ENCODE results near the gene SMC1B. TPM values are rescaled to one million over a fixed set of nuclear protein-coding genes. Genes with fewer than 3 reads are reported as not detected.

Gene SMC1B
- total RNA-seq, 2 experiments from 2014 or later: 1.8 TPM

GRCh38 chr22:45435544-45436139 lies 22.2 kb upstream of the SMC1B start:
- DNase-seq (peak; percentile 85), ATAC-seq (peak; percentile 94)
- Mint-ChIP-seq H3K27ac (no peak overlapping the region), H3K4me3 (no peak overlapping the region), H3K9me3 (no peaks in the 10 kb centered on the region), H3K27me3 (no peaks in the 10 kb centered on the region), H3K4me1 (ENCODE audit: low read depth) (peaks cover 10% of the 10 kb centered on the region), H3K36me3 (ENCODE audit: low read depth) (no peaks in the 10 kb centered on the region)
- ChIA-PET POLR2A (no interaction called here), CTCF (interaction anchor here (1.1 kb wide), 1 partner anchor 138 kb away, joined by 3 read pairs; no protein-coding TSS in a partner anchor)
- TF ChIP-seq CTCF (IDR thresholded peaks at IDR 0.05): peak; percentile 92
- intact Hi-C loops (cut with micrococcal nuclease): loop anchor here (2.0 kb wide), 1 partner anchor 167 kb away; no protein-coding TSS in a partner anchor

- no peak for TF ChIP-seq CTCF (IDR thresholded peaks at IDR 0.05)
- Mint-ChIP-seq H3K27me3 (no peaks in the 10 kb centered on the region), H3K9me3 (no peaks in the 10 kb centered on the region), H3K27ac (no peak overlapping the region), H3K4me1 (ENCODE audit: low read depth) (peaks cover 7% of the 10 kb centered on the region), H3K4me3 (no peak overlapping the region), H3K36me3 (ENCODE audit: low read depth) (no peaks in the 10 kb centered on the region)
- POLR2A ChIA-PET: interaction anchor here (0.6 to 0.7 kb wide), 2 partner anchors 166 to 182 kb away, joined by 3 to 4 read pairs; no protein-coding TSS in a partner anchor
- intact Hi-C loops (cut with micrococcal nuclease): loop anchor here (2.0 kb wide), 1 partner anchor 166 kb away; no protein-coding TSS in a partner anchor
- CTCF ChIA-PET: no interaction called here
- ATAC-seq (no peak), DNase-seq (no peak)
These were observed 21.6 kb upstream of the SMC1B start for GRCh38 chr22:45434981-45435380.

GRCh38 chr22:45430871-45431270 lies 17.5 kb upstream of the SMC1B start:
- CTCF ChIA-PET: no interaction called here
- no peak for TF ChIP-seq CTCF (IDR thresholded peaks at IDR 0.05)
- Mint-ChIP-seq H3K4me1 (ENCODE audit: low read depth) (peaks cover 7% of the 10 kb centered on the region), H3K4me3 (no peak overlapping the region), H3K27me3 (no peaks in the 10 kb centered on the region), H3K9me3 (no peaks in the 10 kb centered on the region), H3K36me3 (ENCODE audit: low read depth) (peaks cover 10% of the 10 kb centered on the region), H3K27ac (no peak overlapping the region)
- intact Hi-C loops (cut with micrococcal nuclease): no loop called here
- POLR2A ChIA-PET: interaction anchor here (0.6 kb wide), 1 partner anchor 30 kb away, joined by 4 read pairs; no protein-coding TSS in a partner anchor
- ATAC-seq (no peak), DNase-seq (no peak)

- Mint-ChIP-seq H3K36me3 (ENCODE audit: low read depth) (peaks cover 10% of the 10 kb centered on the region), H3K9me3 (no peaks in the 10 kb centered on the region), H3K27me3 (no peaks in the 10 kb centered on the region), H3K4me3 (no peak overlapping the region), H3K4me1 (ENCODE audit: low read depth) (no peaks in the 10 kb centered on the region), H3K27ac (no peak overlapping the region)
- DNase-seq (no peak), ATAC-seq (no peak)
- no peak for TF ChIP-seq CTCF (IDR thresholded peaks at IDR 0.05)
- ChIA-PET POLR2A (interaction anchor here (0.6 kb wide), 1 partner anchor 31 kb away, joined by 4 read pairs; no protein-coding TSS in a partner anchor), CTCF (interaction anchor here (0.6 to 1.1 kb wide), 2 partner anchors 117 to 148 kb away, joined by 3 read pairs; no protein-coding TSS in a partner anchor)
- intact Hi-C loops (cut with micrococcal nuclease): no loop called here
These were observed 16.8 kb upstream of the SMC1B start for GRCh38 chr22:45429981-45430775.

- no peak for TF ChIP-seq CTCF (IDR thresholded peaks at IDR 0.05)
- DNase-seq (no peak), ATAC-seq (no peak)
- Mint-ChIP-seq H3K4me3 (no peak overlapping the region), H3K36me3 (ENCODE audit: low read depth) (peaks cover 13% of the 10 kb centered on the region), H3K27me3 (no peaks in the 10 kb centered on the region), H3K27ac (no peak overlapping the region), H3K9me3 (no peaks in the 10 kb centered on the region), H3K4me1 (ENCODE audit: low read depth) (no peaks in the 10 kb centered on the region)
- intact Hi-C loops (cut with micrococcal nuclease): no loop called here
- ChIA-PET POLR2A (no interaction called here), CTCF (interaction anchor here (1.1 kb wide), 1 partner anchor 149 kb away, joined by 3 read pairs; no protein-coding TSS in a partner anchor)
These were observed 16.0 kb upstream of the SMC1B start for GRCh38 chr22:45429424-45429823.

Data from activated CD8-positive, alpha-beta T cell treated with anti-CD3 and anti-CD28 coated beads for 36 hours (primary cell).